Mesothelial cell of epicardium (in vitro differentiated cells): Measurements from ENCODE around the gene RGL3. TPM values are rescaled to one million over a fixed set of nuclear protein-coding genes. Genes with fewer than 3 reads are reported as not detected.

Source experiments
- DNase-seq, 2 experiments: peaks; one replicate each; pipeline ENCODE4 v3.0.0; 2021; ENCODE audit warnings: low spot score in 2 of 2; ENCODE audit not compliant: unreplicated experiment in 2 of 2
- H3K27ac Mint-ChIP-seq: 2 replicates; pipeline ENCODE4 v1.8.0; 2021; ENCODE audit warnings: mixed read lengths
- H3K27me3 Mint-ChIP-seq: 2 replicates; pipeline ENCODE4 v1.8.0; 2021; ENCODE audit warnings: low read depth, mixed read lengths
- H3K36me3 Mint-ChIP-seq: 2 replicates; pipeline ENCODE4 v1.8.0; 2021; ENCODE audit warnings: mixed read lengths
- H3K4me1 Mint-ChIP-seq: 2 replicates; pipeline ENCODE4 v1.8.0; 2021; ENCODE audit warnings: mixed read lengths
- H3K4me3 Mint-ChIP-seq: 2 replicates; pipeline ENCODE4 v1.8.0; 2021; ENCODE audit warnings: mild to moderate bottlenecking, moderate library complexity, mixed read lengths
- H3K9me3 Mint-ChIP-seq: 2 replicates; pipeline ENCODE4 v1.8.0; 2021; ENCODE audit warnings: mixed read lengths
- total RNA-seq: library from RNA; stranded (reverse); gene quantifications from 3 replicates; pipeline ENCODE4 v1.2.1, GENCODE V29; 2021
- TF ChIP-seq, protein P1 (sequence below): fragments of 200-600 bp; sonication (generic); IDR thresholded peaks from one replicate; pipeline ENCODE4 v1.5.0; 2021; ENCODE audit warnings: antibody characterized with exemption; ENCODE audit not compliant: unreplicated experiment

RGL3 gene
- total RNA-seq, 1 donor from 2014 or later, result 80.8 TPM

DNA sequence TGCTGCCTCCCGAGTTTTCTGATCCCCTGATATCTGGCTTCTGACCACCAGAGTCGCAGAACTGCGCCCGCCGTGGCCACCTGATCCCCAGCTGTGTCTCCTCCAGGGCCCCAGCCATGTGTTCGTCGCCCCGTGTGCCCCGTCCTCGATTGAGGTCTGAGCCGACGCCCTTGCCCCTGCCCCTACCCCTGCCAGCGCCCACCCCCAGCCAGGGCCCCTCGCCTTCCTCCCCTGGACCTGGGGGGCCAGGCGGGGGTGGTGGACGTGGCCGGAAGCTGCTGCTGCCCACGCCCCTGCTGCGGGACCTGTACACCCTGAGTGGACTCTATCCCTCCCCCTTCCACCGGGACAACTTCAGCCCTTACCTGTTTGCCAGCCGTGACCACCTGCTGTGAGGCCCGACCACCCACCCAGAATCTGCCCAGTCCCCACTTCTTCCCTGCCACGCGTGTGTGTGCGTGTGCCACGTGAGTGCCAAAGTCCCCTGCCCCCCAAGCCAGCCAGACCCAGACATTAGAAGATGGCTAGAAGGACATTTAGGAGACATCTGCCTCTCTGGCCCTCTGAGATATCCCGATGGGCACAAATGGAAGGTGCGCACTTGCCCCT lies 54.7 kb downstream of the RGL3 start:
- TF ChIP-seq, protein P1, sequence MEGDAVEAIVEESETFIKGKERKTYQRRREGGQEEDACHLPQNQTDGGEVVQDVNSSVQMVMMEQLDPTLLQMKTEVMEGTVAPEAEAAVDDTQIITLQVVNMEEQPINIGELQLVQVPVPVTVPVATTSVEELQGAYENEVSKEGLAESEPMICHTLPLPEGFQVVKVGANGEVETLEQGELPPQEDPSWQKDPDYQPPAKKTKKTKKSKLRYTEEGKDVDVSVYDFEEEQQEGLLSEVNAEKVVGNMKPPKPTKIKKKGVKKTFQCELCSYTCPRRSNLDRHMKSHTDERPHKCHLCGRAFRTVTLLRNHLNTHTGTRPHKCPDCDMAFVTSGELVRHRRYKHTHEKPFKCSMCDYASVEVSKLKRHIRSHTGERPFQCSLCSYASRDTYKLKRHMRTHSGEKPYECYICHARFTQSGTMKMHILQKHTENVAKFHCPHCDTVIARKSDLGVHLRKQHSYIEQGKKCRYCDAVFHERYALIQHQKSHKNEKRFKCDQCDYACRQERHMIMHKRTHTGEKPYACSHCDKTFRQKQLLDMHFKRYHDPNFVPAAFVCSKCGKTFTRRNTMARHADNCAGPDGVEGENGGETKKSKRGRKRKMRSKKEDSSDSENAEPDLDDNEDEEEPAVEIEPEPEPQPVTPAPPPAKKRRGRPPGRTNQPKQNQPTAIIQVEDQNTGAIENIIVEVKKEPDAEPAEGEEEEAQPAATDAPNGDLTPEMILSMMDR, result no peak
- Mint-ChIP-seq H3K36me3 (peaks cover 11% of the 10 kb centered on the region), H3K27ac (no peak overlapping the region), H3K27me3 (peaks cover 32% of the 10 kb centered on the region), H3K4me3 (no peak overlapping the region), H3K4me1 (no peaks in the 10 kb centered on the region), H3K9me3 (no peaks in the 10 kb centered on the region)
- DNase-seq, result no peak

- no peak overlapping the region for H3K27ac Mint-ChIP-seq
- H3K4me1 Mint-ChIP-seq, result no peaks in the 10 kb centered on the region
- peaks cover 15% of the 10 kb centered on the region for H3K36me3 Mint-ChIP-seq
- TF ChIP-seq, protein P1, result no peak
- no peak overlapping the region for H3K4me3 Mint-ChIP-seq
- no peaks in the 10 kb centered on the region for H3K9me3 Mint-ChIP-seq
- no peak for DNase-seq
- peaks cover 38% of the 10 kb centered on the region for H3K27me3 Mint-ChIP-seq
These were observed 55.2 kb downstream of the RGL3 start for GRCh38 chr19:11363881-11364280.

DNA sequence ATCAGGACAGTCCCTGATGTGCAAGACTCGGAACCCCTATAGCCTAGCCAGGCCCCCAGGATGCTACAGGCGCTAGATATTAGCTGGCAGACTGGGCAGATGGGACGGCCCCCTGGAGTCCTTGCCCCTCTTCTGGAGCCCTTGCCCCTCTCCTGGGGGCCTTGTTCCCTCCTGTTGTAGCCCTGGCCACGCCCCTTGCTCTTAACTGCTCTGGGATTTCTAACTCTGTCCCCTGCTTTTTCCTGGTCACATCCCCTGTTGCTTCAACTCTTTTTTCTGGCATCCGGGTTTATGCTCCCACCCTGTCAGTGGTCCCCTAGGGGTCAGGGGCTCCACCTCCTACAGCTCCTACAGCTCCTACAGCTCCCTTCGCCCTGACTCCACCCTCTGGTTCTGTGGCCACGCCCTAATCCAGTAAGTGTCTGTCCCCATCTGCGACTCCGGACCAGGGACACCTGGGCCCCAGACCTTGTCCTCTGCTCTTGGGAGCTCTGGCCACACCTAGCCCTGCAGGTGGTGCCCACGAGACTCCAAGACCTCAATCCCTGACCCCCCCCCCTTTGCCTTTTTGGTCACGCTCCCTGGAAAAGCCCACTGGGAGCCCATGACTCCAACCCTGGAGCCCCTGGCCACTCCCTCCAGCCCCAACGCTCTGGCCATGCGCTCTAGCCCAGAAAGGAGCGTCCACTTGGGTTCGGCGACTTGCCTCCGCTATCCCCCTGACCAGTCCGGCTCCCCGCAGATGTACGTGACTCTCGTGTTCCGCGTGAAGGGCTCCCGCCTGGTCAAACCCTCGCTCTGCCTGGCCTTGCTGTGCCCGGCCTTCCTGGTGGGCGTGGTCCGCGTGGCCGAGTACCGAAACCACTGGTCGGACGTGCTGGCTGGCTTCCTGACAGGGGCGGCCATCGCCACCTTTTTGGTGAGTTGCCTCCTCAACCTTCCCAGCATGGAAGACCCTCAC lies 57.1 kb downstream of the RGL3 start:
- no peak for DNase-seq
- no peak overlapping the region for H3K27ac Mint-ChIP-seq
- peak overlapping the region; percentile 39 for H3K4me3 Mint-ChIP-seq
- TF ChIP-seq, protein P1, result no peak
- H3K27me3 Mint-ChIP-seq, result peaks cover 48% of the 10 kb centered on the region
- H3K4me1 Mint-ChIP-seq, result no peaks in the 10 kb centered on the region
- peaks cover 15% of the 10 kb centered on the region for H3K36me3 Mint-ChIP-seq
- no peaks in the 10 kb centered on the region for H3K9me3 Mint-ChIP-seq

- TF ChIP-seq, protein P1, result no peak
- no peak overlapping the region for H3K27ac Mint-ChIP-seq
- peaks cover 3% of the 10 kb centered on the region for H3K4me1 Mint-ChIP-seq
- DNase-seq, result peak in 1 of 2 experiments; percentile 50
- peaks cover 56% of the 10 kb centered on the region for H3K27me3 Mint-ChIP-seq
- no peaks in the 10 kb centered on the region for H3K9me3 Mint-ChIP-seq
- H3K36me3 Mint-ChIP-seq, result peaks cover 15% of the 10 kb centered on the region
- H3K4me3 Mint-ChIP-seq, result peak overlapping the region; percentile 39
These were observed 57.9 kb downstream of the RGL3 start for GRCh38 chr19:11361037-11361770.

DNA sequence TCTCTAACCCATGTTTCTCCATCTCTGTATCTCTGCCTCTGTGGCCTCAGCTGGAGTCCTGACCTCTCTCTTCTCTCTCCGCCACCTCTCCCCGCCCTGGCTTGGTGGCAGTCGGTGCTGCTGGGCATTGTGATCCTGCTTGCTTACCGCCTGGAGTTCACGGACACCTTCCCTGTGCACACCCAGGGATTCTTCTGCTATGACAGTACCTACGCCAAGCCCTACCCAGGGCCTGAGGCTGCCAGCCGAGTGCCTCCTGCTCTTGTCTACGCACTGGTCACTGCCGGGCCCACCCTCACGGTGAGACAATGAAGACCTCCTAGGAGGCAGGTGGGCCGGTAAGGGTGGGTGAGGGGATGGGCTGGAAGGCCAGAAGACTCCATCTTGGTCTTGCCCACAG lies 59.7 kb downstream of the RGL3 start:
- Mint-ChIP-seq H3K27me3 (peaks cover 63% of the 10 kb centered on the region), H3K27ac (no peak overlapping the region), H3K36me3 (peaks cover 8% of the 10 kb centered on the region), H3K9me3 (no peaks in the 10 kb centered on the region), H3K4me1 (peaks cover 9% of the 10 kb centered on the region), H3K4me3 (no peak overlapping the region)
- TF ChIP-seq, protein P1, result no peak
- DNase-seq, result no peak
